ENCODE data around the gene CKAP5.

CKAP5 gene

GRCh38 chr11:46778416-46778815, 67.7 kb downstream of the CKAP5 start:
- H3K4me3 ChIP-seq, result no peak overlapping the region
- H3K27me3 ChIP-seq (ENCODE audit: low read depth), result no peaks in the 10 kb centered on the region
- H3K9me3 ChIP-seq, result no peaks in the 10 kb centered on the region
- H3K36me3 ChIP-seq (replicated peaks), result peaks cover 94% of the 10 kb centered on the region
- no peak for DNase-seq (ENCODE audit: low spot score in 2 of 2)
- no peaks in the 10 kb centered on the region for H3K4me1 ChIP-seq
- in situ Hi-C loops (cut with MboI; ENCODE audit: low sequenced_read_pairs), result no loop called here

GRCh38 chr11:46776878-46777277, 69.2 kb downstream of the CKAP5 start:
- no peaks in the 10 kb centered on the region for H3K27me3 ChIP-seq (ENCODE audit: low read depth)
- H3K4me3 ChIP-seq, result no peak overlapping the region
- DNase-seq (ENCODE audit: low spot score in 2 of 2), result no peak
- peaks cover 93% of the 10 kb centered on the region for H3K36me3 ChIP-seq (replicated peaks)
- H3K9me3 ChIP-seq, result no peaks in the 10 kb centered on the region
- H3K4me1 ChIP-seq, result no peaks in the 10 kb centered on the region
- in situ Hi-C loops (cut with MboI; ENCODE audit: low sequenced_read_pairs), result no loop called here

- peaks cover 72% of the 10 kb centered on the region for H3K36me3 ChIP-seq (replicated peaks)
- in situ Hi-C loops (cut with MboI; ENCODE audit: low sequenced_read_pairs), result loop anchor here (25.0 kb wide), 1 partner anchor 968 kb away; no protein-coding TSS in a partner anchor
- H3K9me3 ChIP-seq, result no peaks in the 10 kb centered on the region
- no peaks in the 10 kb centered on the region for H3K27me3 ChIP-seq (ENCODE audit: low read depth)
- no peak for DNase-seq (ENCODE audit: low spot score in 2 of 2)
- H3K4me1 ChIP-seq, result peaks cover 15% of the 10 kb centered on the region
- H3K4me3 ChIP-seq, result no peak overlapping the region
Measured at GRCh38 chr11:46769636-46770221, 76.4 kb downstream of the CKAP5 start.

GRCh38 chr11:46766656-46767055, 79.4 kb downstream of the CKAP5 start:
- Histone ChIP-seq H3K9me3 (no peaks in the 10 kb centered on the region), H3K27me3 (ENCODE audit: low read depth) (no peaks in the 10 kb centered on the region), H3K4me3 (no peak overlapping the region), H3K4me1 (peaks cover 15% of the 10 kb centered on the region), H3K36me3 (replicated peaks) (peaks cover 75% of the 10 kb centered on the region)
- DNase-seq (ENCODE audit: low spot score in 2 of 2), result no peak
- in situ Hi-C loops (cut with MboI; ENCODE audit: low sequenced_read_pairs), result loop anchor here (25.0 kb wide), 1 partner anchor 971 kb away; no protein-coding TSS in a partner anchor

GRCh38 chr11:46762248-46762647, 83.8 kb downstream of the CKAP5 start:
- Histone ChIP-seq H3K36me3 (replicated peaks) (peaks cover 83% of the 10 kb centered on the region), H3K9me3 (no peaks in the 10 kb centered on the region), H3K4me1 (peaks cover 15% of the 10 kb centered on the region), H3K27me3 (ENCODE audit: low read depth) (no peaks in the 10 kb centered on the region), H3K4me3 (no peak overlapping the region)
- DNase-seq (ENCODE audit: low spot score in 2 of 2), result no peak
- in situ Hi-C loops (cut with MboI; ENCODE audit: low sequenced_read_pairs), result loop anchor here (25.0 kb wide), 1 partner anchor 975 kb away; no protein-coding TSS in a partner anchor

- in situ Hi-C loops (cut with MboI; ENCODE audit: low sequenced_read_pairs), result loop anchor here (25.0 kb wide), 1 partner anchor 975 kb away; no protein-coding TSS in a partner anchor
- H3K4me3 ChIP-seq, result no peak overlapping the region
- no peaks in the 10 kb centered on the region for H3K9me3 ChIP-seq
- peaks cover 82% of the 10 kb centered on the region for H3K36me3 ChIP-seq (replicated peaks)
- peaks cover 15% of the 10 kb centered on the region for H3K4me1 ChIP-seq
- DNase-seq (ENCODE audit: low spot score in 2 of 2), result no peak
- no peaks in the 10 kb centered on the region for H3K27me3 ChIP-seq (ENCODE audit: low read depth)
Measured at GRCh38 chr11:46761807-46762206, 84.3 kb downstream of the CKAP5 start.

- Histone ChIP-seq H3K27me3 (ENCODE audit: low read depth) (no peaks in the 10 kb centered on the region), H3K9me3 (no peaks in the 10 kb centered on the region), H3K4me1 (peaks cover 5% of the 10 kb centered on the region), H3K4me3 (no peak overlapping the region), H3K36me3 (replicated peaks) (peaks cover 91% of the 10 kb centered on the region)
- no peak for DNase-seq (ENCODE audit: low spot score in 2 of 2)
- in situ Hi-C loops (cut with MboI; ENCODE audit: low sequenced_read_pairs), result loop anchor here (25.0 kb wide), 1 partner anchor 977 kb away; no protein-coding TSS in a partner anchor
Measured at GRCh38 chr11:46760429-46761128, 85.5 kb downstream of the CKAP5 start.

GRCh38 chr11:46759196-46759595, 86.9 kb downstream of the CKAP5 start:
- DNase-seq (ENCODE audit: low spot score in 2 of 2), result no peak
- Histone ChIP-seq H3K36me3 (replicated peaks) (peaks cover 96% of the 10 kb centered on the region), H3K27me3 (ENCODE audit: low read depth) (no peaks in the 10 kb centered on the region), H3K9me3 (no peaks in the 10 kb centered on the region), H3K4me1 (no peaks in the 10 kb centered on the region), H3K4me3 (no peak overlapping the region)
- in situ Hi-C loops (cut with MboI; ENCODE audit: low sequenced_read_pairs), result loop anchor here (10.0 to 25.0 kb wide), 2 partner anchors 56 to 978 kb away; no protein-coding TSS in a partner anchor

GRCh38 chr11:46755962-46756361, 90.1 kb downstream of the CKAP5 start:
- peaks cover 91% of the 10 kb centered on the region for H3K36me3 ChIP-seq (replicated peaks)
- no peak overlapping the region for H3K4me3 ChIP-seq
- DNase-seq (ENCODE audit: low spot score in 2 of 2), result no peak
- in situ Hi-C loops (cut with MboI; ENCODE audit: low sequenced_read_pairs), result loop anchor here (10.0 to 25.0 kb wide), 2 partner anchors 59 to 981 kb away; no protein-coding TSS in a partner anchor
- no peaks in the 10 kb centered on the region for H3K27me3 ChIP-seq (ENCODE audit: low read depth)
- no peaks in the 10 kb centered on the region for H3K4me1 ChIP-seq
- no peaks in the 10 kb centered on the region for H3K9me3 ChIP-seq

- no peaks in the 10 kb centered on the region for H3K27me3 ChIP-seq (ENCODE audit: low read depth)
- H3K4me1 ChIP-seq, result no peaks in the 10 kb centered on the region
- H3K36me3 ChIP-seq (replicated peaks), result peaks cover 97% of the 10 kb centered on the region
Measured at GRCh38 chr11:46747150-46747549, 98.9 kb downstream of the CKAP5 start.

GRCh38 chr11:46745995-46746394, 100.1 kb downstream of the CKAP5 start:
- Histone ChIP-seq H3K4me3 (no peak overlapping the region), H3K4me1 (no peaks in the 10 kb centered on the region), H3K36me3 (replicated peaks) (peaks cover 100% of the 10 kb centered on the region), H3K9me3 (no peaks in the 10 kb centered on the region), H3K27me3 (ENCODE audit: low read depth) (no peaks in the 10 kb centered on the region)
- DNase-seq (ENCODE audit: low spot score in 2 of 2), result no peak
- in situ Hi-C loops (cut with MboI; ENCODE audit: low sequenced_read_pairs), result loop anchor here (10.0 kb wide), 1 partner anchor 49 kb away; no protein-coding TSS in a partner anchor

More at GRCh38 chr11:46747150-46747549, 98.9 kb downstream of the CKAP5 start:
- in situ Hi-C loops (cut with MboI; ENCODE audit: low sequenced_read_pairs), result loop anchor here (10.0 kb wide), 1 partner anchor 48 kb away; no protein-coding TSS in a partner anchor
- H3K9me3 ChIP-seq, result no peaks in the 10 kb centered on the region
- no peak for DNase-seq (ENCODE audit: low spot score in 2 of 2)
- H3K4me3 ChIP-seq, result no peak overlapping the region

- no peak for DNase-seq (ENCODE audit: low spot score in 2 of 2)
- in situ Hi-C loops (cut with MboI; ENCODE audit: low sequenced_read_pairs), result loop anchor here (10.0 kb wide), 1 partner anchor 49 kb away; no protein-coding TSS in a partner anchor
- Histone ChIP-seq H3K9me3 (no peaks in the 10 kb centered on the region), H3K36me3 (replicated peaks) (peaks cover 97% of the 10 kb centered on the region), H3K27me3 (ENCODE audit: low read depth) (no peaks in the 10 kb centered on the region), H3K4me1 (no peaks in the 10 kb centered on the region), H3K4me3 (no peak overlapping the region)
Measured at GRCh38 chr11:46745328-46745727, 100.8 kb downstream of the CKAP5 start.

- Histone ChIP-seq H3K9me3 (no peaks in the 10 kb centered on the region), H3K36me3 (replicated peaks) (peaks cover 86% of the 10 kb centered on the region), H3K4me1 (no peaks in the 10 kb centered on the region), H3K27me3 (ENCODE audit: low read depth) (no peaks in the 10 kb centered on the region), H3K4me3 (no peak overlapping the region)
- in situ Hi-C loops (cut with MboI; ENCODE audit: low sequenced_read_pairs), result loop anchor here (10.0 kb wide), 1 partner anchor 51 kb away; no protein-coding TSS in a partner anchor
- DNase-seq (ENCODE audit: low spot score in 2 of 2), result no peak
Measured at GRCh38 chr11:46743693-46744339, 102.3 kb downstream of the CKAP5 start.
